ENCODE data around the gene CARS2.

GRCh38 chr13:110651271-110651670 lies 54.6 kb downstream of the CARS2 start:
- TF ChIP-seq CTCF (IDR thresholded peaks at IDR 0.05) (no peak), SIN3A (IDR thresholded peaks at IDR 0.05; ENCODE audit: borderline replicate concordance, insufficient read depth, low read depth, low read length) (no peak), POLR2AphosphoS5 (IDR thresholded peaks at IDR 0.05; ENCODE audit: low read depth, low read length) (no peak), TCF7L2 (IDR thresholded peaks at IDR 0.05; ENCODE audit: low read depth, low read length) (no peak), REST (IDR thresholded peaks at IDR 0.05; ENCODE audit: insufficient read depth in 1 of 2, low read depth in 2 of 2, low read length in 1 of 2) (no peak)
